Measurements from ENCODE around the gene SHPK. TPM values are rescaled to one million over a fixed set of nuclear protein-coding genes. Genes with fewer than 3 reads are reported as not detected.

The SHPK gene, protein sequence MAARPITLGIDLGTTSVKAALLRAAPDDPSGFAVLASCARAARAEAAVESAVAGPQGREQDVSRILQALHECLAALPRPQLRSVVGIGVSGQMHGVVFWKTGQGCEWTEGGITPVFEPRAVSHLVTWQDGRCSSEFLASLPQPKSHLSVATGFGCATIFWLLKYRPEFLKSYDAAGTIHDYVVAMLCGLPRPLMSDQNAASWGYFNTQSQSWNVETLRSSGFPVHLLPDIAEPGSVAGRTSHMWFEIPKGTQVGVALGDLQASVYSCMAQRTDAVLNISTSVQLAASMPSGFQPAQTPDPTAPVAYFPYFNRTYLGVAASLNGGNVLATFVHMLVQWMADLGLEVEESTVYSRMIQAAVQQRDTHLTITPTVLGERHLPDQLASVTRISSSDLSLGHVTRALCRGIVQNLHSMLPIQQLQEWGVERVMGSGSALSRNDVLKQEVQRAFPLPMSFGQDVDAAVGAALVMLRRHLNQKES
- total RNA-seq (2021), result 20.0 and 22.2 TPM in 2 replicates
- percentile 64 among the genes with signal in this experiment for Bru-seq, nascent RNA
- percentile 91 among the genes with signal in this experiment for BruChase-seq, experiment 1, labeled RNA remaining after a 2-hour chase
- BruChase-seq, experiment 2, labeled RNA remaining after a 6-hour chase, result percentile 96 among the genes with signal in this experiment
- long read RNA-seq, transcript SHPK-201 (7 exons, 3,838 nt), result major isoform, 68 of 79 reads
- long read RNA-seq, partial matches to known transcripts, result 3 of 79 reads
- long read RNA-seq, other reads (novel, unspliced or antisense), result 8 of 79 reads

GRCh38 chr17:3636154-3636907 is at the start of gene SHPK, which contains the start of gene CTNS:
Gene SHPK, minus strand, starts transcription at chr17:3636250. Its CDS starts 31 bp downstream, at chr17:3636219.
Gene CTNS, plus strand, starts transcription at chr17:3636760. Its CDS starts 3,447 bp downstream, at chr17:3640207.
- no peaks in the 10 kb centered on the region for H3K36me3 ChIP-seq (ENCODE audit: insufficient read depth, low read length, poor library complexity, severe bottlenecking)
- ChIA-PET CTCF (interaction anchor here (0.8 to 1.0 kb wide), 2 partner anchors 278 to 588 kb away, joined by 3 to 5 read pairs; no protein-coding TSS in a partner anchor), POLR2A (ENCODE audit: low non-redundant PET) (interaction anchor here (0.6 kb wide), 2 partner anchors 28 to 597 kb away, joined by 3 to 8 read pairs; no protein-coding TSS in a partner anchor)
- H3K4me1 ChIP-seq (ENCODE audit: insufficient read depth, low read length, poor library complexity, severe bottlenecking), result no peaks in the 10 kb centered on the region
- BruUV-seq (replicated peaks), result no TSS peak
- TF ChIP-seq EZH2 (IDR thresholded peaks at IDR 0.05; ENCODE audit: borderline replicate concordance, low read depth, low read length, poor library complexity, severe bottlenecking), result no peak
- TF ChIP-seq CTCF (conservative IDR thresholded peaks at IDR 0.05; ENCODE audit: low read depth, low read length), result no peak
- intact Hi-C loops (cut with micrococcal nuclease; ENCODE audit: unreplicated experiment), result no loop called here
- H3K9me3 ChIP-seq (ENCODE audit: low read depth, low read length, poor library complexity, severe bottlenecking), result no peaks in the 10 kb centered on the region
- H3K4me3 ChIP-seq (ENCODE audit: low read depth, low read length, poor library complexity, severe bottlenecking), result peak within 1 kb of the TSS; percentile 94
- peak within 1 kb of the TSS; percentile 94 for H3K27ac ChIP-seq (ENCODE audit: low read depth, low read length, poor library complexity, severe bottlenecking)
- peak; percentile 98 for DNase-seq (ENCODE audit: low spot score)
- no peaks in the 10 kb centered on the region for H3K27me3 ChIP-seq (replicated peaks; ENCODE audit: insufficient read depth, low read depth, low read length, poor library complexity)

DNA sequence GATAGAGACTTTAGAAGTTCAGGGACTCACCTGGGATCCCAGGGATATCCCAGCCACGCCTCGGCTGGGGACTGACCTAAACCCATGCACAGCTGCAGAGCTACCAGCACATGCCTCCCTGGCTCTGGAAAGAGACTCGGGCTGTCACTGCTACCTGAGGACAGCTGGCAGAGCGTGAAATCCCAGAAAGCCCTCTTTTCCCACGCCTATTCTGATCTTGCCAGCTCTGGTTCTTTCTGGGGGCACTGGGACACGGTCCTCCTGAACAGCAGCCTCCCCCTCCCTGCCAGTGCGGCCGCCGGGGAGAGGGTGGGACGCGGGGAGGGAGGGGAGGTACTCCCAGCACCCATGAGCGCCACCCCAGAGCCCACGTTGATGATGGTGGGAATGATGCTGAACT is 49.1 kb upstream of the SHPK start:
- ChIA-PET CTCF (no interaction called here), POLR2A (ENCODE audit: low non-redundant PET) (no interaction called here)
- no peak for DNase-seq (ENCODE audit: low spot score)

More for the DNA sequence above, 49.1 kb upstream of the SHPK start:
- intact Hi-C loops (cut with micrococcal nuclease; ENCODE audit: unreplicated experiment), result no loop called here
- no peak for TF ChIP-seq EZH2 (IDR thresholded peaks at IDR 0.05; ENCODE audit: borderline replicate concordance, low read depth, low read length, poor library complexity, severe bottlenecking)
- TF ChIP-seq CTCF (conservative IDR thresholded peaks at IDR 0.05; ENCODE audit: low read depth, low read length), result no peak
- Histone ChIP-seq H3K27me3 (replicated peaks; ENCODE audit: insufficient read depth, low read depth, low read length, poor library complexity) (no peaks in the 10 kb centered on the region), H3K4me1 (ENCODE audit: insufficient read depth, low read length, poor library complexity, severe bottlenecking) (no peaks in the 10 kb centered on the region), H3K27ac (ENCODE audit: low read depth, low read length, poor library complexity, severe bottlenecking) (no peak overlapping the region), H3K36me3 (ENCODE audit: insufficient read depth, low read length, poor library complexity, severe bottlenecking) (no peaks in the 10 kb centered on the region), H3K9me3 (ENCODE audit: low read depth, low read length, poor library complexity, severe bottlenecking) (no peaks in the 10 kb centered on the region), H3K4me3 (ENCODE audit: low read depth, low read length, poor library complexity, severe bottlenecking) (no peak overlapping the region)
- BruUV-seq (replicated peaks), result no TSS peak
